NK-92 (cell line): Measurements from ENCODE around the gene AMBRA1.
"Not testable (repeated sequence)": the region's sequence is repeated elsewhere in the genome, so short reads cannot be mapped to it uniquely, and the experiment has no call there.

Source experiments
- DNase-seq: peaks from one replicate; lab custom pipeline; 2025; ENCODE audit not compliant: unreplicated experiment; lab: John Stamatoyannopoulos, UW

The AMBRA1 gene

GRCh38 chr11:46537537-46538295 lies 56.1 kb downstream of the AMBRA1 start:
- no peak for DNase-seq

GRCh38 chr11:46537121-46537520 lies 56.7 kb downstream of the AMBRA1 start:
- DNase-seq, result no peak

- no peak for DNase-seq
These were observed 58.1 kb downstream of the AMBRA1 start for GRCh38 chr11:46535688-46536087.

GRCh38 chr11:46534711-46535110 lies 59.1 kb downstream of the AMBRA1 start:
- no peak for DNase-seq

- DNase-seq, result no peak
These were observed 60.3 kb downstream of the AMBRA1 start for GRCh38 chr11:46533396-46534100.

- no peak for DNase-seq
These were observed 63.8 kb downstream of the AMBRA1 start for GRCh38 chr11:46529928-46530574.

GRCh38 chr11:46529095-46529905 lies 64.5 kb downstream of the AMBRA1 start:
- no peak for DNase-seq

- no peak for DNase-seq
These were observed 65.3 kb downstream of the AMBRA1 start for GRCh38 chr11:46528445-46529094.

- no peak for DNase-seq
These were observed 66.2 kb downstream of the AMBRA1 start for GRCh38 chr11:46527591-46528130.

GRCh38 chr11:46526216-46527215 lies 67.3 kb downstream of the AMBRA1 start:
- DNase-seq, result no peak

GRCh38 chr11:46524201-46524770 lies 69.5 kb downstream of the AMBRA1 start:
- no peak for DNase-seq

GRCh38 chr11:46523290-46523689 lies 70.5 kb downstream of the AMBRA1 start:
- no peak for DNase-seq

GRCh38 chr11:46522682-46523281 lies 71.0 kb downstream of the AMBRA1 start:
- no peak for DNase-seq

- no peak for DNase-seq
These were observed 71.7 kb downstream of the AMBRA1 start for GRCh38 chr11:46521961-46522681.

- DNase-seq, result no peak
These were observed 72.7 kb downstream of the AMBRA1 start for GRCh38 chr11:46520971-46521745.

- no peak for DNase-seq
These were observed 74.5 kb downstream of the AMBRA1 start for GRCh38 chr11:46519351-46519750.

- DNase-seq, result not testable (repeated sequence)
These were observed 74.9 kb downstream of the AMBRA1 start for GRCh38 chr11:46518928-46519327.
